Neural cell (in vitro differentiated cells): Measurements from ENCODE around the gene NCOA3. TPM values are rescaled to one million over a fixed set of nuclear protein-coding genes. Genes with fewer than 3 reads are reported as not detected.

Source experiments
- H2AFZ ChIP-seq: fragments of 200-600, 300-800 bp; sonication (generic), shearing (Covaris generic); 2 replicates; pipeline ENCODE4 v1.6.0; 2014; ENCODE audit warnings: low read depth, mild to moderate bottlenecking, antibody characterized with exemption, low read length, moderate library complexity
- H3F3A ChIP-seq: fragments of 200-600 bp; shearing (Covaris generic); 2 replicates; pipeline ENCODE4 v1.6.1; 2016; ENCODE audit warnings: mild to moderate bottlenecking, moderate library complexity, mixed read lengths, antibody characterized with exemption, low read length; ENCODE audit not compliant: insufficient read depth, poor library complexity, severe bottlenecking
- H3K27ac ChIP-seq: fragments of 200-600, 300-800 bp; sonication (generic), shearing (Covaris generic); 2 replicates; pipeline ENCODE4 v1.5.1; 2014; ENCODE audit warnings: mild to moderate bottlenecking, low read length, moderate library complexity
- H3K27me3 ChIP-seq: fragments of 300-800, 200-600 bp; sonication (generic), shearing (Covaris generic); 2 replicates; pipeline ENCODE4 v1.6.0; 2014; ENCODE audit warnings: mild to moderate bottlenecking, low read depth, low read length, moderate library complexity; ENCODE audit not compliant: insufficient read depth
- H3K36me3 ChIP-seq: fragments of 300-800, 200-600 bp; sonication (generic), shearing (Covaris generic); 2 replicates; pipeline ENCODE4 v1.5.1; 2014; ENCODE audit warnings: mild to moderate bottlenecking, antibody characterized with exemption, low read length, moderate library complexity; ENCODE audit not compliant: insufficient read depth
- H3K4me2 ChIP-seq: fragments of 300-800, 200-600 bp; sonication (generic), shearing (Covaris generic); 2 replicates; pipeline ENCODE4 v1.6.0; 2014; ENCODE audit warnings: mild to moderate bottlenecking, low read length
- H3K4me3 ChIP-seq: fragments of 300-800, 200-600 bp; sonication (generic), shearing (Covaris generic); 2 replicates; pipeline ENCODE4 v1.5.1; 2014; ENCODE audit warnings: mild to moderate bottlenecking, low read length, moderate library complexity
- H3K79me2 ChIP-seq: fragments of 200-600 bp; shearing (Covaris generic); replicated peaks from 2 replicates; pipeline ENCODE4 v1.6.0; 2014; ENCODE audit warnings: mild to moderate bottlenecking, low read length, moderate library complexity; ENCODE audit not compliant: insufficient read depth
- H3K9ac ChIP-seq: fragments of 300-800, 200-600 bp; sonication (generic), shearing (Covaris generic); 2 replicates; pipeline ENCODE4 v1.6.1; 2016; ENCODE audit warnings: mild to moderate bottlenecking, low read length, mixed read lengths
- H3K9me2 ChIP-seq: fragments of 200-600 bp; shearing (Covaris generic); 2 replicates; pipeline ENCODE4 v1.6.1; 2016; ENCODE audit warnings: mild to moderate bottlenecking, low read length, mixed read lengths; ENCODE audit not compliant: insufficient read depth
- H3K9me3 ChIP-seq: fragments of 200-600, 300-800 bp; sonication (generic), shearing (Covaris generic); 2 replicates; pipeline ENCODE4 v1.6.1; 2016; ENCODE audit warnings: mild to moderate bottlenecking, mixed run types, low read length, moderate library complexity, mixed read lengths
- H4K20me1 ChIP-seq: fragments of 200-600 bp; shearing (Covaris generic); 2 replicates; pipeline ENCODE4 v1.6.1; 2016; ENCODE audit warnings: mild to moderate bottlenecking, mixed run types; ENCODE audit not compliant: insufficient read depth
- EP300 ChIP-seq: fragments of 450-650 bp; conservative IDR thresholded peaks from 2 replicates; pipeline ENCODE4 v1.6.1; 2014; ENCODE audit warnings: antibody characterized with exemption, mild to moderate bottlenecking, moderate library complexity; ENCODE audit not compliant: poor library complexity, severe bottlenecking
- EZH2 ChIP-seq: fragments of 200-600, 300-800 bp; shearing (Covaris generic), sonication (generic); IDR thresholded peaks from 2 replicates; pipeline ENCODE4 v1.6.1; 2014; ENCODE audit warnings: antibody characterized with exemption, low read length, borderline replicate concordance, mild to moderate bottlenecking; ENCODE audit not compliant: insufficient read depth, poor library complexity, severe bottlenecking
- MXI1 ChIP-seq: fragments of 450-650 bp; conservative IDR thresholded peaks from 2 replicates; pipeline ENCODE4 v1.6.1; 2014; ENCODE audit warnings: antibody characterized with exemption, mild to moderate bottlenecking; ENCODE audit not compliant: poor library complexity, severe bottlenecking
- POLR2AphosphoS5 ChIP-seq: IDR thresholded peaks from 2 replicates; pipeline ENCODE4 v1.6.1; 2012
- RAD21 ChIP-seq: fragments of 450-650 bp; conservative IDR thresholded peaks from 2 replicates; pipeline ENCODE4 v1.6.1; 2014; ENCODE audit warnings: antibody characterized with exemption, mild to moderate bottlenecking, moderate library complexity
- SMC3 ChIP-seq: fragments of 450-650 bp; conservative IDR thresholded peaks from 2 replicates; pipeline ENCODE4 v1.6.1; 2014; ENCODE audit warnings: antibody characterized with exemption, mild to moderate bottlenecking, moderate library complexity; ENCODE audit not compliant: poor library complexity
- TAF1 ChIP-seq: IDR thresholded peaks from 2 replicates; pipeline ENCODE4 v1.6.1; 2012; ENCODE audit warnings: low read depth
- polyA plus RNA-seq: library from polyadenylated mRNA; depleted of rRNA; stranded (reverse); fragments of >200 nt; gene quantifications from 2 replicates; pipeline ENCODE4 v1.2.3, GENCODE V29; 2014
- small RNA-seq, 3 experiments: library from RNA; depleted of rRNA; stranded (forward); fragments of <200 nt; gene quantifications; one replicate each; pipeline ENCODE3, GENCODE V24; 2012
- TF ChIP-seq, protein P1 (sequence below): fragments of 450-650 bp; IDR thresholded peaks from 2 replicates; pipeline ENCODE4 v1.5.1; 2014; ENCODE audit warnings: antibody characterized with exemption, mild to moderate bottlenecking, moderate library complexity; ENCODE audit not compliant: poor library complexity, severe bottlenecking

Gene NCOA3
- polyA plus RNA-seq, 1 donor from 2014 or later, result 14.2 TPM

DNA sequence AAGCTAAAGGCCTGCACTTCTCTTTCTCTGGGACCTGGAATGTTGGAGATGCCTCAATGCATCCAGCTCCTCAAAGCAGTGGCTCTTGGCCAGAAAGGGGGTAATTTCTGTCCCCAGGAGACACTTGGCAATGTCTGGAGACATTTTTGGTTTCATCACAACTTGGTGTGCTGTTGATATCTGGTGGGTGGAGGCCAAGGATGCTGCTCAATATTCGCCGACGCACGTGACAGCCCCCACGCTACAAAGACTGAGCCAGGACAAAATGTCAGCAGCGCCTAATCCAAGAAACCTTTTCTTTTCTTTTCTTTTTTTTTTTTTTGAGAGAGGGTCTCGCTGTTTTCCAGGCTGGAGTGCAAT, 203.8 kb downstream of the NCOA3 start:
- Histone ChIP-seq H3K9ac (no peak overlapping the region), H3K4me3 (no peak overlapping the region), H3K27me3 (no peaks in the 10 kb centered on the region), H3F3A (no peaks in the 10 kb centered on the region), H3K9me2 (no peaks in the 10 kb centered on the region), H3K79me2 (no peaks in the 10 kb centered on the region), H4K20me1 (no peaks in the 10 kb centered on the region), H2AFZ (no peak overlapping the region), H3K9me3 (no peaks in the 10 kb centered on the region), H3K36me3 (no peaks in the 10 kb centered on the region), H3K4me2 (no peak overlapping the region), H3K27ac (no peak overlapping the region)
- no peak for TF ChIP-seq EP300
- TF ChIP-seq MXI1, result no peak
- TF ChIP-seq, protein P1, sequence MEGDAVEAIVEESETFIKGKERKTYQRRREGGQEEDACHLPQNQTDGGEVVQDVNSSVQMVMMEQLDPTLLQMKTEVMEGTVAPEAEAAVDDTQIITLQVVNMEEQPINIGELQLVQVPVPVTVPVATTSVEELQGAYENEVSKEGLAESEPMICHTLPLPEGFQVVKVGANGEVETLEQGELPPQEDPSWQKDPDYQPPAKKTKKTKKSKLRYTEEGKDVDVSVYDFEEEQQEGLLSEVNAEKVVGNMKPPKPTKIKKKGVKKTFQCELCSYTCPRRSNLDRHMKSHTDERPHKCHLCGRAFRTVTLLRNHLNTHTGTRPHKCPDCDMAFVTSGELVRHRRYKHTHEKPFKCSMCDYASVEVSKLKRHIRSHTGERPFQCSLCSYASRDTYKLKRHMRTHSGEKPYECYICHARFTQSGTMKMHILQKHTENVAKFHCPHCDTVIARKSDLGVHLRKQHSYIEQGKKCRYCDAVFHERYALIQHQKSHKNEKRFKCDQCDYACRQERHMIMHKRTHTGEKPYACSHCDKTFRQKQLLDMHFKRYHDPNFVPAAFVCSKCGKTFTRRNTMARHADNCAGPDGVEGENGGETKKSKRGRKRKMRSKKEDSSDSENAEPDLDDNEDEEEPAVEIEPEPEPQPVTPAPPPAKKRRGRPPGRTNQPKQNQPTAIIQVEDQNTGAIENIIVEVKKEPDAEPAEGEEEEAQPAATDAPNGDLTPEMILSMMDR, result no peak
- TF ChIP-seq RAD21, result no peak
- no peak for TF ChIP-seq TAF1
- TF ChIP-seq EZH2, result no peak
- no peak for TF ChIP-seq SMC3
- no peak for TF ChIP-seq POLR2AphosphoS5

DNA sequence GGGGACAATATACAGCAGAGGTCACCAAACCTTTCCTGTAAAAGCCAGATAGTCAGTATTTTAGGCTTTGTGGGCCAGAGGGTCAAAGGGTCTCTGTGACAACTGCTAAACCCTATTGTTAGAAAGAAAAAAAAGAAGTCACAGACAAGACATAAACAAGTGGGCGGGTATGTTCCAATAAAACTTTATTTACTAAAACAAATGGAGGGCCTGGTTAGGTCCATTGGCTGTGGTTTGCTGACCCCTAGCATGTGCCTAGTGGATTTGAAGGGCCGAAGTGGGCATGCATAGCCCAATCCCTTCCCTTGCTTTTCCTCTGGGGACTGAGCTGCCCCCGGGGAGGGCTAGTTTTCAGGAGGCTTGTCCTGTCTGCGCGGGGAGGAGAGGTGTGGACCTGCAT, 204.7 kb downstream of the NCOA3 start:
- H3K27ac ChIP-seq, result no peak overlapping the region

More for the DNA sequence above, 204.7 kb downstream of the NCOA3 start:
- Histone ChIP-seq H3K79me2 (no peaks in the 10 kb centered on the region), H3F3A (no peaks in the 10 kb centered on the region), H3K4me2 (no peak overlapping the region), H4K20me1 (no peaks in the 10 kb centered on the region), H3K27me3 (no peaks in the 10 kb centered on the region), H3K36me3 (no peaks in the 10 kb centered on the region), H2AFZ (no peak overlapping the region), H3K9me3 (no peaks in the 10 kb centered on the region), H3K4me3 (no peak overlapping the region), H3K9ac (no peak overlapping the region), H3K9me2 (no peaks in the 10 kb centered on the region)
- no peak for TF ChIP-seq EZH2
- no peak for TF ChIP-seq RAD21
- TF ChIP-seq, protein P1, result no peak
- TF ChIP-seq TAF1, result no peak
- TF ChIP-seq POLR2AphosphoS5, result no peak
- no peak for TF ChIP-seq MXI1

Small RNA genes within 50 kb of the gene (small RNA-seq; reads per million reads assigned to genes)
- gene RNU6-497P (0 reads per million in 3 experiments), gene RNU6-563P (0 reads per million in 3 experiments)

Other genes with a start within 250 kb of the NCOA3 start
- 16.8 and 20.5 TPM in 2 replicates for gene ZMYND8, start 145.2 kb upstream of the NCOA3 start, polyA plus RNA-seq